D721Med (cell line): ENCODE data around the gene HOXA10.

ENCODE experiments used
- DNase-seq: peaks from one replicate; pipeline ENCODE4 v3.0.0; 2011; ENCODE audit warnings: low spot score; ENCODE audit not compliant: insufficient read length
- FAIRE-seq: peaks from 2 replicates; lab custom pipeline; 2011; peaks lifted over from hg19 to GRCh38; lab: Jason Lieb, UNC
- TF ChIP-seq, protein P1 (sequence below): IDR thresholded peaks from 2 replicates; pipeline ENCODE4 v1.5.1; 2012; ENCODE audit warnings: mild to moderate bottlenecking, control low read depth; ENCODE audit not compliant: insufficient read depth; ENCODE audit errors: missing control alignments

HOXA10 gene

DNA sequence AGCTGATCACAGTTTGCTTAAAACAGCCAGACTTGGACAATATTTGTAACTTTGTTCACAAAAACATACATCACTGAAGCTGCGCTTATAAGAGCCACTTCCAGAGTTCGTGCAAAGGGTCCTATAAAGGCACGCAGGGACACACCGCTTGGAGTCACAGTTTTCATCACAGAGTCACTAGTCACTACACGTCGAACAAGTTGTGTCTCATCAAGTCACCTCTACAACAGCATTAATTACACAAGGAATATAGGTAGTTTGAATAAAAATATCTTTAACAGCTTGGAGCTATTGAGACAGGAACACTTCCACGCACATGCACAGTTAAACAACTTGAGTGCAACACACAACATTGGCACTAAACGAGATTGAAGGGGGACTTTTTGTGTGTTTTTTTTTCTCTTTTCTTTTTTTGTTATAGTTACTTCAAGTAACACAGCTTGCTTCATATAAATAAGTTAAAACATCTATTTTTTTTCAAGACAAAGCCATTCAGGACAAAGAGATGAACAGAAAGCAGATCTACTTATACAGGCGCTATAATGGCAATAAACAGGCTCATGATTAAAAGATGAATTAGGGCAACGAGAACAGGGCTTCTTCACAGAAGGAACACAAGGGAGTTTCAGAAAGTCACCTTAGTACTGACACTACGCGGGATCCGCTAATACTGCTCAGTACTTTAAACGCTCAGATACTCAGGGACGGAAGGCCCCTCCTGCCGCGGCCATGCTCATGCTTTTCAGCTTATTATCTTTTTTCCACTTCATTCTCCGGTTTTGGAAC, 32.8 kb downstream of the HOXA10 start:
- DNase-seq (no peak), FAIRE-seq (no peak)
- TF ChIP-seq, protein P1, sequence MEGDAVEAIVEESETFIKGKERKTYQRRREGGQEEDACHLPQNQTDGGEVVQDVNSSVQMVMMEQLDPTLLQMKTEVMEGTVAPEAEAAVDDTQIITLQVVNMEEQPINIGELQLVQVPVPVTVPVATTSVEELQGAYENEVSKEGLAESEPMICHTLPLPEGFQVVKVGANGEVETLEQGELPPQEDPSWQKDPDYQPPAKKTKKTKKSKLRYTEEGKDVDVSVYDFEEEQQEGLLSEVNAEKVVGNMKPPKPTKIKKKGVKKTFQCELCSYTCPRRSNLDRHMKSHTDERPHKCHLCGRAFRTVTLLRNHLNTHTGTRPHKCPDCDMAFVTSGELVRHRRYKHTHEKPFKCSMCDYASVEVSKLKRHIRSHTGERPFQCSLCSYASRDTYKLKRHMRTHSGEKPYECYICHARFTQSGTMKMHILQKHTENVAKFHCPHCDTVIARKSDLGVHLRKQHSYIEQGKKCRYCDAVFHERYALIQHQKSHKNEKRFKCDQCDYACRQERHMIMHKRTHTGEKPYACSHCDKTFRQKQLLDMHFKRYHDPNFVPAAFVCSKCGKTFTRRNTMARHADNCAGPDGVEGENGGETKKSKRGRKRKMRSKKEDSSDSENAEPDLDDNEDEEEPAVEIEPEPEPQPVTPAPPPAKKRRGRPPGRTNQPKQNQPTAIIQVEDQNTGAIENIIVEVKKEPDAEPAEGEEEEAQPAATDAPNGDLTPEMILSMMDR, result no peak

DNA sequence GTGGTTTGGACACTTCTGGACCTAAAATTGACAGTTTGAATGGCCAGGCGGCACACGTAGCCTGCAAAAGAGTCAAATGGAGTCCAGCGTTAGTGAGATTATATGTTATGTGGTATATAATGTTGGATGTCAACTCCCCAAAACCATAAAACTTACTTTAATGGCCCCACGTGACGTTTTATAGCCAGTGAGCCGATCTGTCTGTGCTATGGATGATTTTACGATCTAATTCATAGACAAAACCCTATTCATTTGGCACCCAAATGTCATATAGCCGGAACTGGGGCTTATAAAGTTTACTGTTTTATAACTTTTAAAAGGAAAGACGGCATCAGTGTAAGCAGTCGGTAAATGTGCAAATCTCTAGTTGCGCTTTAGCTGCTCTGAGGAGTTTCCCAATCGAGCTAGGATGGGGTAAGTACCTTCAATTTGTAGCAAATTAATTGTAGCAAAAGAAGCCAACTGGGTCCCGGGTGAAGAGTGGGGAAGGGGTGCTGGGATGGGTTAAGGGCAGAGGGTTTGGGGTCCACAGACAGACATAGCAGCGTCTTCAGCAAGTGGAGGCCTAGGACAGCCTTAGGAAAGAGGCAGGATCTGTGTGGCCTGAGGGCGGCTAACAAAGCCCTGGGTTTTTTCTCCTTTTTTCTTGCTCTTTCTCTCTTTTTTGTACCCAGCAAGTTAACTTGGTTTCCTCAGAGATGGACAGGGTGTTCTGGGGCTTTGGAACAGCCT, 33.8 kb downstream of the HOXA10 start:
- no peak for FAIRE-seq
- TF ChIP-seq, protein P1, result no peak
- no peak for DNase-seq

GRCh38 chr7:27139334-27140125, 34.6 kb downstream of the HOXA10 start:
- TF ChIP-seq, protein P1, result no peak
- no peak for DNase-seq
- no peak for FAIRE-seq

DNA sequence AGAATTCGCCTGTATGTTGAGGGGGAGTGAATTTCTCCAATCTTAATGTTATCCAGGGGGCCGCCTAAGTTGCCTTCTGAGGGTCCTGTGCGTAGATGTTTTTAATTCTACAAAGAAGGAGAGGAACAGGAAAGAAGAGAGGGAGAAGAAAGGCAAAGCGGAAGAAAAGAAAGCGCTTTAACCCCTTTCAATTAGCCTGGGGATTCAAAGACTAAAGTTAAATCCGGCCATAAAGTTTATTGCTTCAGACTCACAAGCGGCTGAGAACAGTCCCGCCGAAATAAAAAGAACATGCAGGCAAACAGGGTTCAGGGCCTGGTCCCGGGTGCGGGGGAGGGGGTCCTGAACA, 35.2 kb downstream of the HOXA10 start:
- no peak for FAIRE-seq
- DNase-seq, result no peak
- TF ChIP-seq, protein P1, result no peak

- no peak for DNase-seq
- no peak for FAIRE-seq
- TF ChIP-seq, protein P1, result no peak
Observed at GRCh38 chr7:27138472-27138871, 35.6 kb downstream of the HOXA10 start.

- FAIRE-seq, result no peak
- no peak for DNase-seq
- TF ChIP-seq, protein P1, result no peak
Observed at GRCh38 chr7:27137640-27138315, 36.3 kb downstream of the HOXA10 start.
